Right renal pelvis (tissue), 4 donors: Measurements from ENCODE around the gene MYO9A. TPM values are rescaled to one million over a fixed set of nuclear protein-coding genes. Genes with fewer than 3 reads are reported as not detected.
A peak's percentile ranks its signal among the peaks of the same experiment; 100 is the strongest.

Experiments used
- DNase-seq, 4 donors: peaks; one replicate each; pipeline ENCODE4 v3.0.0-alpha.2; 2013; ENCODE audit warnings: low read depth in 4 of 4, low spot score in 3 of 4, missing footprints in 1 of 4
- polyA plus RNA-seq, 4 donors: library from polyadenylated mRNA; unstranded; fragments of 120-200 nt; gene quantifications; one replicate each; pipeline ENCODE4 v1.2.1, GENCODE V29; 2013; ENCODE audit not compliant: insufficient read length in 4 of 4

MYO9A gene
- polyA plus RNA-seq, 4 donors: 32.4 to 36.6 (median 33.4) TPM

DNA sequence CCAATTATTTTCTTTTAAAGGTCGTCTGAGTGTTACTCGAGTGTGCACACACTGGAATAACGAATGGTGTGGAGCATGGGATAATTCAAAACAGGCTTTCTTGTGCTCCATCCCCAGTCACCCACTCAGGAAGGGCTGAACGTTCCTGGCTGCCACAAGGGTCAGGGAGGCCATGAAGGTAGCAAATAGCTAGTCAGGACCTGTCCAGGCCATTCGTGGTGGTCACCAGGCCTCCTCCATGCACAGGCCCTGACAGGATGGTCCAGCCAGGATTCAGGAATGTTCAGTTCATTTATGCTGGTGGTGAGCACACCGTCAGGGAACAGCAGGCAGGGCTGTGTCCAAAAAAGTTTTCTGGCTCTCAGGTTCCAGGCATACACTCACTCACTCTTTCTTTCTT, 319.3 kb downstream of the MYO9A start:
- DNase-seq: no peak

- no peak for DNase-seq
Measured at GRCh38 chr15:71792521-71792920, 325.4 kb downstream of the MYO9A start.

- DNase-seq: no peak
Measured at GRCh38 chr15:71791975-71792374, 326.0 kb downstream of the MYO9A start.

GRCh38 chr15:71790081-71790480, 327.9 kb downstream of the MYO9A start:
- DNase-seq: no peak

- no peak for DNase-seq
Measured at GRCh38 chr15:71789616-71790015, 328.3 kb downstream of the MYO9A start.

GRCh38 chr15:71788646-71789579, 329.0 kb downstream of the MYO9A start:
- DNase-seq: no peak

DNA sequence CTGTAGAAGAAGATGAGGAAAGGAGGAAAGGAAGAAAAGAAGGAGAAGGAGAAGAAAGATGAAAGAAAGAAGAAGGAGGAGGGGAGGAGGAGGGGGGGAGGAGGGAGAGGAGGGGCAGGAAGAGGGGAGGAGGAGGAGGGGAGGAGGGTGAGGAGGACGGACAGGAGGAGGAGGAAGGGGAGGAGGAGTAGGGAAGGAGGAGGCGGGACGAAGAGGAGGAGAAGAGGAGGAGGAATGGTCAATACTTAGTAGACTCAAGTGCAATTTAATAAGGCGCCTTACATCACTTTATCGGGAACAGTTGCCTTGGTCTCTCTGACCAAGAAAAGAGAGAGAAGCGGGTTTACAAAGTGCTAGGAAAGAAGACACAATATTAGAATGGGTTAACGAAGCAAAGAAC, 331.3 kb downstream of the MYO9A start:
- no peak for DNase-seq

DNA sequence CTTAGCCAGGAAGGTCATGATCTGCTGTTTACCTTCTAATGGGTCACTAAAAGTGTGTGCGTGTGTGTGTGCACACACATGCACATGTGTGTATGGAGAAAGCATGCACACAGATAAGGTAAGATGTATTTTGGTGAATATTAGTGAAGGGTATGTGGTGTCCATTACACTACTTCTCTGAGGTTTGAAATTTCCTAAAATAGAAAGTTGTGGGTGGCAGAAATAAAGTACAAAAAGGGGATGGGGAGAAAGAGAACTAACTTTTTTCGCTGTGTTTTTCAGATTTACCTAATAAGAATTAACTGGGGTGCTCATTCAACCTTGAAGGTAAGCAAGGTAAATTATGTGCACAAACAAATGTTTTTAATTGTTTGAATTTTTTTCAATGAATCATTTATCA, 332.0 kb downstream of the MYO9A start:
- no peak for DNase-seq

DNA sequence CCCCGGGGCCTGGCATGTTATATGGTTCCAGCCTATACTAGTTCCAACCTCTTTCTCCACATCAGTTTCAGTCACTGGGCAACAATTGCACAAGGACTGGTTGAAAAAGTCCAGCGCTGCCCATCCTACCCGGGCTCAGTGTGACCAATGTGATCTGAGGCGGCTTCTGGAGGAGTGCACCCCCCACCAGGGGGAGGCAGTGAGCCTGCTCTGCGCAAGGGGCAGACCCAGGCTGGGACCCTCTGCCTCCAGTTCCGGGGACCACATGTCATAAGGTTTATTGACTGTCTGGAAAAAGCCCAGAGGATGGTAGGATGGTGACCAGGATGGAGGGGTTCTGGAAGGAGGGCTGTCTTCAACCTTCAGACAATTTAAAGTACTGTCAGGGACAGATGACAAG, 333.2 kb downstream of the MYO9A start:
- DNase-seq: no peak

- no peak for DNase-seq
Measured at GRCh38 chr15:71782422-71783165, 335.4 kb downstream of the MYO9A start.

GRCh38 chr15:71781965-71782265, 336.0 kb downstream of the MYO9A start:
- no peak for DNase-seq

GRCh38 chr15:71781179-71781964, 336.6 kb downstream of the MYO9A start:
- no peak for DNase-seq

- DNase-seq: peak in 3 of 4 donors; percentile 43 to 47 (median 45)
Measured at GRCh38 chr15:71780115-71780976, 337.6 kb downstream of the MYO9A start.

GRCh38 chr15:71779073-71779797, 338.7 kb downstream of the MYO9A start:
- DNase-seq: no peak

GRCh38 chr15:71777216-71777943, 340.6 kb downstream of the MYO9A start:
- no peak for DNase-seq

DNA sequence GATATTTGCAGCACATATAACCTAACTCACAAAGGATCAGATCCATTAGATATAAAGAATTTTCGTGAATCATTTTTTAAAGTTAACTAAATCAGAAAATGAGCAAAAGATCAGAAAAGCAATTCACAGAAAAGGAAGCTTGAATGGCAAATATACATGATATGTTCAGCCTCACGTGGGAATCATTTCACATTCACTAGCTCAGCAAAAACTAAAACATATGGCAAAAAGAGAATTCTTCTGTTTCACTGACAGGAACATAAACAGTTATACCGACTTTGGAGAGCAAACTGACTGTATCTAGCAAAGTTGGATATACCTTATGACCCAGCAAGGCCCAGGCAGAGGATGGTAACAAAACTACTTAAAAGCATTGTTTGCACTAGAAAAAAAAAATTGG, 341.6 kb downstream of the MYO9A start:
- no peak for DNase-seq

DNA sequence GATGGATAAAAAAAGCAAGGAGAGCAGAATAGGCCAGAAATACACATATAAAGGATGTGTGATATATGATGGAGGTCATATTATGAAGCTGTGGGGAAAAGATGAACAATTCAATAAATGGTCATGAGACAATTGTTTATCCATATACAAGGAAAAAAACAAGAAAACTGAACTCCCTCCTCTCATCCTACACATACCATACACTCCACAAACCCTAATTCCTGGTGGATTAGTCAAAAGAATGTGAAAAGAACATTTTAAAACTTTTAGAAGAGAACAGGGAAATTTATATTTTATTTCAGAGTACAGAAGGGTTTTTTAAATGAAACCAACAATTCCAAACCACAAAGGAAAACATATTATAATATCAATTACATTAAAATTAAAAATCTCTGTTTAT, 342.1 kb downstream of the MYO9A start:
- no peak for DNase-seq

- no peak for DNase-seq
Measured at GRCh38 chr15:71773206-71773859, 344.6 kb downstream of the MYO9A start.
